Skeletal muscle tissue (tissue), 4 donors: Measurements from ENCODE around the gene TSPAN18. TPM values are rescaled to one million over a fixed set of nuclear protein-coding genes. Genes with fewer than 3 reads are reported as not detected.

Source experiments
- H3K27ac ChIP-seq: one replicate; pipeline ENCODE4 v1.7.0; 2013; ENCODE audit warnings: mild to moderate bottlenecking, low read depth, low read length, inconsistent platforms
- H3K27me3 ChIP-seq, 3 donors: one replicate each; pipeline ENCODE4 v1.7.0; 2013; ENCODE audit warnings: low read length in 3 of 3; ENCODE audit not compliant: control insufficient read depth in 3 of 3, insufficient read depth in 3 of 3
- H3K36me3 ChIP-seq, 3 donors: one replicate each; pipeline ENCODE4 v1.7.0; 2013; ENCODE audit warnings: low read length in 3 of 3; ENCODE audit not compliant: control insufficient read depth in 3 of 3, insufficient read depth in 3 of 3
- H3K4me1 ChIP-seq, 3 donors: one replicate each; pipeline ENCODE4 v1.7.0; 2013; ENCODE audit warnings: low read length in 3 of 3, mild to moderate bottlenecking in 3 of 3; ENCODE audit not compliant: control insufficient read depth in 3 of 3, insufficient read depth in 3 of 3
- H3K4me3 ChIP-seq, 3 donors: one replicate each; pipeline ENCODE4 v1.7.0; 2013; ENCODE audit warnings: low read length in 3 of 3
- H3K9ac ChIP-seq, 3 donors: one replicate each; pipeline ENCODE4 v1.7.0; 2013; ENCODE audit warnings: low read length in 3 of 3, mild to moderate bottlenecking in 3 of 3, moderate library complexity in 2 of 3, low read depth in 1 of 3
- H3K9me3 ChIP-seq, 3 donors: one replicate each; pipeline ENCODE4 v1.7.0; 2013; ENCODE audit warnings: low read length in 3 of 3; ENCODE audit not compliant: control insufficient read depth in 3 of 3
- total RNA-seq: library from RNA; depleted of rRNA; stranded (reverse); fragments of >200 nt; gene quantifications from one replicate; pipeline ENCODE4 v1.2.3, GENCODE V29; 2014
- donor health status: Osteomylitis.

TSPAN18 gene
- total RNA-seq, 1 donor from 2014 or later = 11.5 TPM

DNA sequence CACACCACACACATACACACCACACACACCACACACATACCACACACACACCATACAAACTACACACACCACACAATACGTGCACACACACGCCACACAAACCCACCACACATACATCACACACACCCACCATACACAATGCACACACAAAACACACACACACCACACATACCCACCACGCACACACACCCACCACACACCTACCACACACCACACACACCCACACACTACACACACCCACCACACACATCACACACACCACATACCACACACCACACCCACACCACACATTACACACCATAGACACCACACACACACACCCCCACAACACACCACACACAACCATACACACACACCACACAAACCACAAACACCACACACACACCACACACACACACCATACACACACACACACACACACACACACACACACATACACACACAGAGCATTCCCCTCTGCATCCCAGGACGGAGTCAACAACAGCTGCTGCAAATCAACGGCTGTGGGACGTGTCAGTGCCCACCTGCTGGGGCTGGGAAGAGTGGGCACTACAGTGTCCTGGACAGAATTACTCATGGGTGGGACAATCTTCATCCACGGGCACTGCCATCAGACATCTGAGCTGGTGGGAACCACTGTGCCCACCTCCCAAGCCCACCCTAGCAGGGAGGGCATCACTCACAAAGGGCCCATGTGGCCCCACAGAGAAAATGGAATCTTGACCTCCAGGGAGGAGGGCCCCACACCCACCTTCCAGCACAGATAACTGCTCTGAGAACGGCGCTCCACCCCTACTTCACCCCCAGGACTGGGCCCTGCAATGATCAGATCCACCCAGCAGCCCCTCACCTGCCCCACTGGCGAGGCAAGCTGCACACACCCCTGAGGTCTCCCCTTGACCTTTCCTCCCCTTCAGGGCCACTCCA lies 215.5 kb downstream of the TSPAN18 start:
- no peak overlapping the region for H3K4me3 ChIP-seq
- H3K9ac ChIP-seq = no peak overlapping the region
- no peaks in the 10 kb centered on the region for H3K9me3 ChIP-seq
- peaks cover 45 to 72% (median 67%) of the 10 kb centered on the region in 3 donors for H3K4me1 ChIP-seq
- peaks cover 0 to 5% (median 0%) of the 10 kb centered on the region in 3 donors for H3K36me3 ChIP-seq
- H3K27me3 ChIP-seq = no peaks in the 10 kb centered on the region
- no peak overlapping the region for H3K27ac ChIP-seq

DNA sequence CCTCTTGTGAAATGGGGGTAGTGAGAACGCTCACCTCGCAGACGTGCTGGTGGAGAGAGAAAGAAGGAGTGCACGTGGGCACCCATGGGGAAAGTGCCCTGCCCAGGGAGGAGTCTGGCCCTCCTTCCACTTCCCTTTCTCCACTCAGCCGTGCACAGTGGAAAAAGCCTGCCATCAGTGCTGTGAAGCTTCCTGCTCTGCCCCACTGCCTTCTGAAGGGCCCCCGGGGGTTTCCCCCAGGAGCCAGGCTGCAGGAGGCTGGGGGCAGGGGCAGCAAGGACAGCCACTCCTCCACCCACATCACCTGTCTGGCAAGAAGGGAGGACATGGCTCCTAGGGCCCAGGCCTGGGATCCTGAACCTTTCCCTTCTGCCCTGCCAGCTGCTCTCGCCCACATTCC lies 216.4 kb downstream of the TSPAN18 start:
- no peaks in the 10 kb centered on the region for H3K9me3 ChIP-seq
- no peaks in the 10 kb centered on the region for H3K27me3 ChIP-seq
- no peak overlapping the region for H3K4me3 ChIP-seq
- H3K4me1 ChIP-seq = peaks cover 45 to 78% (median 67%) of the 10 kb centered on the region in 3 donors
- peak overlapping the region in 1 of 3 donors; percentile 16 for H3K9ac ChIP-seq
- no peaks in the 10 kb centered on the region for H3K36me3 ChIP-seq
- H3K27ac ChIP-seq = no peak overlapping the region

DNA sequence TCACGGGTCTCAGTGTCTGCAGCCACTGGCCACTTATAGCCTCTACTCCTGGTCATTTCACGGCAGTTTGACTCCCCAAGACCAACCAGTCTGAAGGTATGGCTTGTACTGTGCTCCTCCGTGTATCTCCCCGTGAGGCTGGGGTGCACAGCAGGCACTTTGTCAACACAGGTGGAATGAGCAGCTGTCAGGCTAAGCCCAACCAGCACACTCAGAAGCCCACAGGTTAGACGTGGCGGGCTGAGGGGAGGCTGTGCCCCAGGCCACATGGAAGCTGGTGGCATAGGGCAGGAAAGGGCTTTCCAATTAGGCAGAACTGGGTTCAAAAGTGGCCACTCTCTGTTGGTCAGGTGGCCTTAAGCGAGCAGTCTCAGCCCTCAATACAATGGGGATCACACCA lies 216.9 kb downstream of the TSPAN18 start:
- Histone ChIP-seq H3K9ac (no peak overlapping the region), H3K9me3 (no peaks in the 10 kb centered on the region), H3K4me3 (no peak overlapping the region), H3K27ac (no peak overlapping the region), H3K36me3 (no peaks in the 10 kb centered on the region), H3K27me3 (no peaks in the 10 kb centered on the region), H3K4me1 (peaks cover 45 to 80% (median 67%) of the 10 kb centered on the region in 3 donors)

DNA sequence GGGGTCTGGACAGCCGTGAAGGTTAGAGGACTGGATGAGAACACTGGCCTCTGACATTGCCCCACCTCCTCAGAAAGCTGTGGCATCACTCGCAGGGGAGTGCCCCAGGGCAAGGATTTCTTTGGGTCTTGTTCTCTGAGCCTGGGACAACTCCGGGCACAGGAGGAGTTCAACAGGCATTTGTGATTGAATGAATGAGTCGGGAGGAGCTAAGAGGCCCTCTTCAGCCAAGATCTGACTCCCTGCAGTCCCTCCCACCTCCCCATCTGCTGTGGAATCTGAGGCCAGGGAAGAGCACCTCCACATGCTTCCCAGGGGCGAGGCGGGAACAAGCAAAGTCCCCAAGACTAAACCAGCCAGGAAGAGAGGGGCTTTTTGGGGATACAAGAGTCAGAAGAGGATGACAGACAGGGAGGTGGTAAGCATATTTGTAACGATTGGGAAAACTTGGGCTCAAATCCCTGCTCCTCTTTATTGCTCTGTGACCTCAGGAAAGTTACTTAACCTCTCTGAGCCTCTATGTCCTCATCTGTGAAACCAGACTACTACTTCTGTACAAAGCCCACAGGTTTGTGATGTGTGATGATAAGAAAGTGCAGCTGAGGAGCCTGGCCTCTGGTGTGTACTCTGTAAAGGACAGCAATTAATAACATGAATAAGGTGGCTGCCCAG lies 217.6 kb downstream of the TSPAN18 start:
- Histone ChIP-seq H3K27ac (no peak overlapping the region), H3K36me3 (no peaks in the 10 kb centered on the region), H3K9me3 (no peaks in the 10 kb centered on the region), H3K27me3 (no peaks in the 10 kb centered on the region), H3K4me3 (no peak overlapping the region), H3K9ac (no peak overlapping the region), H3K4me1 (peaks cover 45 to 82% (median 63%) of the 10 kb centered on the region in 3 donors)

DNA sequence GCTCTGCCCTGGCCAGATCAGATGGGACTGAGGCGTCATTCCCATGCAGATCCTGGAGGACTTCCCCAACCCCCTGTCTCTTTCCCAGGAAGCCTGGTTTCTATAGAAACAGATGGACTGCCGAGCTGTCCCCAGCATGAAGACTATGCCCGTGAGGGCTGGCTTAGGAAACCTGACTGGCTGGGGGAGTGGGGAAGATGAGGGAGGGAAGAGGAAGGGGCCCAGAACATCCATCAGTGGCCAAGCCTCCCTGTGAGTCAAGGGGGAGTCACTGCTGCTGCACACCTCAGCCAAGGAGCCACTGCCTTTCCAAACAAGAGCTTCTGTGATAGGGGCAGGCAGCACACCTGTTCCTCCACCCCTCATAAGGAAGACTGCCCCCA lies 218.1 kb downstream of the TSPAN18 start:
- Histone ChIP-seq H3K27ac (no peak overlapping the region), H3K27me3 (no peaks in the 10 kb centered on the region), H3K9ac (no peak overlapping the region), H3K9me3 (no peaks in the 10 kb centered on the region), H3K4me1 (peaks cover 44 to 77% (median 58%) of the 10 kb centered on the region in 3 donors), H3K4me3 (no peak overlapping the region), H3K36me3 (no peaks in the 10 kb centered on the region)

DNA sequence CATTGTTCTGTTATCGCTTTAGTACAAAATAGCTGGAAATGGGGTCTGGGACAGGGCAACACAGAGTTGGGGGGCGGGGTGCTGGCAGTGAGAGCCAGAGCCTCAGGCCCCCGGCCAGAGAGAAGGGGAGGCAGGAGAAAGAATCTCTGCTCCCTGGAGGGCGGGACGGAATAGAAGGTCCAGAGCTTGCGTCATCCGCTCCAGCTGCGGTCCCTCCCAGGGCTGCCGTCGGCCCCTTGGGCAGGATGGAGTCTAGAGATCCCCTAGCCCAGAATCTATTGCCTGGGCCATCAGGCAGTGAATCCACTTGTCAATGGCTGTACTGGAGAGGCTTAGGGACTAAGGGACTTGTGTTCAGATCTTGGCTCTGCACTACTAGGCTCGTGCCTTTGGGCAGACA lies 218.9 kb downstream of the TSPAN18 start:
- Histone ChIP-seq H3K36me3 (no peaks in the 10 kb centered on the region), H3K27ac (no peak overlapping the region), H3K9ac (no peak overlapping the region), H3K4me1 (peaks cover 36 to 73% (median 53%) of the 10 kb centered on the region in 3 donors), H3K4me3 (no peak overlapping the region), H3K27me3 (no peaks in the 10 kb centered on the region), H3K9me3 (no peaks in the 10 kb centered on the region)

DNA sequence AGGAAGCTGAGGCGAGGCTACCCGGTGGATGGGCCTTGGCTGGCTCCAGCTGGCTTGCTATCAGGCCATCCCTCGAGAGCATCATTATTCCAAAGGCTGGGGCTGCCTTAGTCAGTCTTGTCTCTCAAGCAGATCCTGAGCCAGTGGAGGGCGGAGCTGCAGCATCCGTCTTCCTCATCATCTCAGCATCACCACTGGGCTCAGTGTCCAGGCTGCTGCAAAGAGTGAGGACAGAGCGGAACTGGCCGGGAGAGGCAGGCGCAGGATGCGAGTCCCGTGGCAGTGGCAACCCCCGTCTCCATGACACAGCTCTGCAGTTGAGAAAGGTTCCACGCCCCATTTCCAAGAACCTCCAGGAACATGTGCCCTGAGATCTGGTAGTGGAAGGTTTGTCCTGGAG lies 219.5 kb downstream of the TSPAN18 start:
- no peak overlapping the region for H3K9ac ChIP-seq
- peak overlapping the region; percentile 15 for H3K27ac ChIP-seq
- no peak overlapping the region for H3K4me3 ChIP-seq
- no peaks in the 10 kb centered on the region for H3K27me3 ChIP-seq
- H3K36me3 ChIP-seq = no peaks in the 10 kb centered on the region
- H3K4me1 ChIP-seq = peaks cover 36 to 71% (median 50%) of the 10 kb centered on the region in 3 donors
- no peaks in the 10 kb centered on the region for H3K9me3 ChIP-seq

DNA sequence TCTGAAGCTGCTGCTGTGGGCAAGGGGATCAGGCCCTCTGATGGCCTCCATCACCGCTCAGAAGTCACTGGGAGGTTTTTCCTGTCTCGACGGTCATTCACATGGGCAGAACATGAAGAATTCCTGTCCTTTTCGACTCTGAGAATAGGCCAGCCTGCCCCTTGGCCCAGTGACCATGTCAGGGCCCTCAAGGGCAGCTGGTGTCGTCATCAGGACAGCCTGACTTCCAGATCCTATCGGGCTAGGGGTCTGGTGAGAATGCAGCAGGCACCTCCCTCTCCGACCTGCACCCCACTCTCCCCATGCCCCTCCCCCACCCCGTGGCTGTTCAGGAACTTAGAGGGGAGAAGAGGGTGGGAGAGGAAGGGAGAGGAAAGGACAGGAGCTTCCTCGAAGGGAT lies 220.4 kb downstream of the TSPAN18 start:
- H3K4me3 ChIP-seq = no peak overlapping the region
- H3K27ac ChIP-seq = peak overlapping the region; percentile 7
- peaks cover 30 to 63% (median 43%) of the 10 kb centered on the region in 3 donors for H3K4me1 ChIP-seq

DNA sequence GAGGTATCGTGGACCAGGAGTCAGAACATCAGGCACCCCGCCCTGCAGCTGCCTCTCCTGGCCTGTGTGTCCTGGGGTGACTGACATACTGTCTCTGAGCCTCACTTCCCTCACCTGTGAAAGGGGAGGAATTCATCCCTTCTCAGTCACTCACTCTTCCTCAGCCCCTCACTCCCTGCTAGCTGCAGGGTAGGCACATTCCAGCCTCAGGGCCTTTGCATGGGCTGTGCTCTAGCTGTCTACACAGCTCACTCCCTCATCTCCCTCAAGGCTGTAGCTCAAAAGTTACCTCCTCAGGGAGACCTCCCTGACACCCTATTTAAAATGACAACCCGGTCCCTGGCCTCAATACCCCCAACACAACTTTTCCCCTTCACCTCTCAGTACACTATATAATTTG lies 221.4 kb downstream of the TSPAN18 start:
- Histone ChIP-seq H3K4me3 (no peak overlapping the region), H3K27ac (no peak overlapping the region), H3K9me3 (no peaks in the 10 kb centered on the region), H3K36me3 (no peaks in the 10 kb centered on the region), H3K9ac (no peak overlapping the region), H3K4me1 (peaks cover 25 to 52% (median 34%) of the 10 kb centered on the region in 3 donors), H3K27me3 (no peaks in the 10 kb centered on the region)

More for the DNA sequence above, 220.4 kb downstream of the TSPAN18 start:
- Histone ChIP-seq H3K36me3 (no peaks in the 10 kb centered on the region), H3K27me3 (no peaks in the 10 kb centered on the region), H3K9ac (peak overlapping the region in 2 of 3 donors; percentile 10 to 25), H3K9me3 (no peaks in the 10 kb centered on the region)
